Activated CD8-positive, alpha-beta memory T cell treated with anti-CD3 and anti-CD28 coated beads, Interleukin-2, amount 50 U/mL, for 4 hours (primary cell): ENCODE measurements around the gene TMEM18.

Experiments used
- DNase-seq: peaks from one replicate; pipeline ENCODE4 v3.0.0-alpha.2; 2020

Gene TMEM18

GRCh38 chr2:671787-672605 is 5.2 kb downstream of the TMEM18 start:
- DNase-seq = no peak

DNA sequence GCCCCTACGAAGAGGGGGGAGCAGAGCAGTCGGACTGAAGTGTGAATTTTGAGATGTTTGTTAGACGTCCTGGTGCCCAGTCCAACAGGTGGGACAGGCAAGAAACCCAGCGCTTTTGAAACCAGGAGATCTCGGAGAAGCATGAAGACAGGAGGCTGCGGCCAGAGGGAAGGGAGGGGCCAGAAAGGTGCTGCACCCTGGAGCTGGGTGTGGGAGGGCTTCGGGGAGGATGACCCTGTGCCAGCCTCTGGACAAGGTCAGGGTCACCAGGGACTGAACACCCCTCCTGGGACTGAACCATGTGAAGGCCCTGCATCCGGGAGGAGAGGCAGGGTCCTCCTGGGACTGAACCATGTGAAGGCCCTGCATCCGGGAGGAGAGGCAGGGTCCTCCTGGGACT is 6.1 kb downstream of the TMEM18 start:
- DNase-seq = no peak

DNA sequence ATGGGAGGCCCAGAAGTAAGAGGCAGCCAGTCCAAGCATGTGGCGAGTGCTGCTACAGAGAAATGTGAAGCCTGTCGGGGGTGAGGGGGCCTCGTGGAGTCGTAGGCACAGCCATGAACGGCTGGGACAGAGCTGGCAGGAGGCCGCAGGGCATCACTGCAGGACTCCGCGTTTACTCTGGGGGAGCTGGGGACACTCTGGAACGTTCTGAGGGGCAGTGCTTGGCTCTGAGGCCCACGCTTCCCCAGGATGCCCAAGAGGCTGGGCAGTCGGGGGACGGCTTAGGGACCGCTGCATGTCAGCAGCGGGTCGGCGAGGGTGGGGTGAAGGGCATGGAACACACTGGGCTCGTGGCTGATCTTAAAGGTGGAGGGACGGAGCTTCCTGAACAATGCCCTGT is 6.6 kb downstream of the TMEM18 start:
- no peak for DNase-seq

GRCh38 chr2:669323-669722 is 7.9 kb downstream of the TMEM18 start:
- no peak for DNase-seq

GRCh38 chr2:668000-668398 is 9.2 kb downstream of the TMEM18 start:
- no peak for DNase-seq

GRCh38 chr2:667332-667999 is 9.7 kb downstream of the TMEM18 start:
- DNase-seq = no peak

DNA sequence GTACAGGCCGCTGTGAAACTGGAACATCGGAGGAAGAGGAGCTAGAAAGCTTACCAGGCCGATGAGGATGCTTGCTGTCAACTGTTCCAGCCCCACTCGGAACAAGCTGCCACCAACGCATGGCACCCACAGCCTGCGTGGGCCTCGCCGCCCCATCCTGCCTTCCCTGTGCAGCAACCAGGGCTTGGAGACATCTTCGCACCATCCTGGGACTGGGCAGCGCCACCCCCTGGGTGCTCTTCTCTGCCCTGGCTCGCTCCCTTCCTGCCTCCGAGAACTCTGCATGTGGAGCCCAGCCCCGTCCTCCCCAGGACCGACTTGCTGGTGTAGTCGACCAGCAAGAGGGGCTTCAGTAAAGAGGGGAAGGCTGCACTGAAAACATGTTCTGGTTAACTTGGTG is 10.8 kb downstream of the TMEM18 start:
- no peak for DNase-seq

GRCh38 chr2:665340-666073 is 11.7 kb downstream of the TMEM18 start:
- no peak for DNase-seq

DNA sequence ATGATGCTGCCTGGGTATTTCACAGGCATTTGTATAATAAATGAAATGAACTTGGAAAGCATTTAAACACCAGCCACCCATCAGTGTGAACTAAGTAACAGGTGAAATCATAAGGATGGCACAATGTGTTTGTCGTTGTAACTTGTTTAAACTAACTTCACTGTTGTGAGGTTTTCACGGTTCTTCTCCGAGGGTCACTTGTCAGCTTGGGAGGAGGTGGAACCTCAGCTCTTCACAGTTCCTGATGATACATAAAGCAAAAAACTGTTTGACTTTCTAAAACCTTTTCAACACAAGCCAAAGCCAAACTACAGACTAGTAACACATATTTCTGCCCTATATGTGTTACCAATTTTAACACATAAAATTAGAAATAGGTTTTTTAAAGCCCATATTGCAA is 13.1 kb downstream of the TMEM18 start:
- DNase-seq = no peak

GRCh38 chr2:663221-663620 is 14.0 kb downstream of the TMEM18 start:
- DNase-seq = no peak

GRCh38 chr2:661360-661635 is 15.9 kb downstream of the TMEM18 start:
- no peak for DNase-seq

DNA sequence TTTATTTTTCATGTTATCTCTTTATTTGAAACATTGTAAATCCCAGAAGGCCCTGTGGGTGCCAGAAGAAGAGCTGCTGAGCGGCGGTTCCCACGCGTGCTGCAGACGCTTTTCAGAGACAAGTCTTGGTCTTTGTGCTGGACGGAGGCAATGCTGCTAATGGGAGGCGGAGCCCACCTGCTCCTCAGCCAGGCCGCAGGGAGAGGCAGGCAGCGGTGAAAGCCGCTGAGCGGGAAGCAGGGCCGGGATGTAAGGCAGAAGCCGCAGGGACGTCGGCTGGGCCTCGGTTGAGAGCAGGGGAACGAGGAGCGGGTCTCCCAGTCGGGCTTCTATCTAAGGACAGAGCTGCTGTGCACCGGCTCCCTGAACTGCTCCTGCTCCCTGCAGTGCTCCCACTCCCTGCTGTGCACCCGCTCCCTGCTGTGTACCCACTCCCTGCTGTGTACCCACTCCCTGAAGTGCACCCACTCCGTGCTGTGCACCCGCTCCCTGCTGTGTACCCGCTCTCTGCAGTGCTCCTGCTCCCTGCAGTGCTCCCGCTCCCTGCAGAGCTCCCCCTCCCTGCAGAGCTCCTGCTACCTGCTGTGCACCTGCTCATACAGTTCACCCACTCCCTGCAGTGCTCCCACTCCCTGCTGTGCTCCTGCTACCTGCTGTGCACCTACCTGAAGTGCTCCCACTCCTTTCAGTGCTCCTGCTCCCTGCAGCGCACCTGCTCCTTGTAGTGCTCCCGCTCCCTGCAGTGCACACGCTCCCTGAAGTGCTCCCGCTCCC is 16.4 kb downstream of the TMEM18 start:
- no peak for DNase-seq

DNA sequence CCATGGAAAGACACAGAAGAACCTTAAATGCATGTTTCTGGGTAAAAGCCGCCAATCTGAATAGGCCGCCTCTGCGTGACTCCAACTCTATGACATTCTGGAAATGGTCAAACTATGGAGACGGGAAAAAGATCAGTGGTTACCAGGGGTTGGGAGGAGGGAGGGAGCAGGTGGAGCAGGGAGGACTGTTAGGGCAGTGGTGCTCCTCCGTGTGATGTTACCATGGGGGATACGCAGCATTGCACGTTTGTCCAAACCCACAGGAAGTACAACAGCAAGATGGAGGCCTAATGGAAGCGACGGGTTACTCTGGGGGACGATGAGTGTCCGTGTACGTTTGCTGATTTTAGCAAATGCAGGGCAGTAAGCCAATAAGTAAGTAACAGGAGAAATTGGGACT is 17.2 kb downstream of the TMEM18 start:
- DNase-seq = no peak

DNA sequence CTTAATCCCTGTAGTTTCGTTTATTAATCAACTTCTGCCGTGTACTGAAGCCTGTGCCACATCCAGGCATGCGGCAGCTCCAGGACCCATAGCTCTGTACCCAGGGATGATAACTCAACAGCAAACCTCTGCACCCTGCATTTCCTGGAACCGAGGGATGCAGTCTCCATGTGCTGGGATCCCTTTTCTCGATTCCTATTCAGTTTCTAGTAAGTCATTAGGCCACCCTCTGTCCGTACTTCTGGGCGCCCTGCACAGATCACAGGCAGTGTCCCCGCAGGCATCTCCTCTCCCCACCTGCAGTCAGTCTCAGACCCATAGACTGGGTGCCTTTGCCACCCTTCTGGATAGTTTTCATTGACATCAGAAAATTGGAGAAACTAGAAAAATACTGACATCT is 18.8 kb downstream of the TMEM18 start:
- DNase-seq = no peak

DNA sequence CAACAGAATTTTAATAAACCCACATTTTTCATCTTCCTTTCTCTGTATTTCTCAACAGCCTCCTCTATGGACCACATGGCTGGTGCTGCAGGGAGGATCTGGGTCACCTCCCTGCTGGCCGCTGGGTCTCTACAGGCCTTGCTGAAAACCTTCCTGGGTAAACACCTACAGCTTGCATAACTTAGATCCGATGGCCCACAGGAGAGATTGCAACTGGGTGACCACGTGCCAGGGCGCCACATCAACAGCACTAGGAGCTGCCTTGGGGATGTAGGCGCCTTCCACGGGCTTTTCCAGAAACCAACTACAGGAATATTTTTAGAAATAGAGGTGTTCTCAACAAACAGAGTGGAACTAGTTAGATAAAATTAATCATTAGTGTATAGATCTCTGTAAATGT is 19.4 kb downstream of the TMEM18 start:
- DNase-seq = no peak

GRCh38 chr2:656676-657075 is 20.5 kb downstream of the TMEM18 start:
- DNase-seq = no peak

- no peak for DNase-seq
Observed at GRCh38 chr2:655626-656025, 21.6 kb downstream of the TMEM18 start.

- no peak for DNase-seq
Observed at GRCh38 chr2:654896-655295, 22.3 kb downstream of the TMEM18 start.

DNA sequence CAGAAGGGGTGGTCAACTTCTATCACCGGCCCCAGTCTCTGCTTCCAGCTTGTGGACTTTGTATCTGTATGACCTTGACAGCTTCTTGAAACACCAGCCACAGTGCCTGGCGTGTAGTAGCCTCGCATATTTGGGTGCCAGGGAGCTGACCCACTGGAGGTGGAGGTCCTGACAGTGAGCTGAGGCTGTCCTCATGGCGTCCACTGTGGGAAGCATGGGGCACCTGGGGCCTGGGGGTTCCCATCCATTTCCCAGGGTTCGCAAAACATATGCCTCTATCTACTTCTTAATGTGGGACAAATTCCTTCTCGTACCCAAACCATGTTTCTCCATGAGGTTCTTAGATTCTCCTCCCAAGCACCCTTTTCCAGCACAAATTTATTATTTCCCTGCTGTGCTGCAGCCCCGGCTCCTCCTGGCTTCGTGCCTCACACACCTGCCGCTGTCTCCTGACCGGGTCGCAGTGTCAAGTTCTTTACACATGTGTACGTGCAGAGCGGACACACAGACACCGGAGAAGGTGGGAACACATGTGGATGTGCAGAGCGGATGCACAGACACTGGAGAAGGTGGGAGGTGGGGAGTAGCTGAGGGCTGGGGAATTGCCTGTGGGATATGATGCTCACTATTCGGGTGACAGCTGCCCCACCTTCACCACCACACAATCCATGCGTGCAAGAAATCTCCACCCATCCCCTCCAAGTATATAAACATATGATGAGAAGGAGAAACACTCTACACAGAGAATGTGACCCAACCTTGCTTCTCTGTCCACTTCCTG is 23.4 kb downstream of the TMEM18 start:
- DNase-seq = no peak

DNA sequence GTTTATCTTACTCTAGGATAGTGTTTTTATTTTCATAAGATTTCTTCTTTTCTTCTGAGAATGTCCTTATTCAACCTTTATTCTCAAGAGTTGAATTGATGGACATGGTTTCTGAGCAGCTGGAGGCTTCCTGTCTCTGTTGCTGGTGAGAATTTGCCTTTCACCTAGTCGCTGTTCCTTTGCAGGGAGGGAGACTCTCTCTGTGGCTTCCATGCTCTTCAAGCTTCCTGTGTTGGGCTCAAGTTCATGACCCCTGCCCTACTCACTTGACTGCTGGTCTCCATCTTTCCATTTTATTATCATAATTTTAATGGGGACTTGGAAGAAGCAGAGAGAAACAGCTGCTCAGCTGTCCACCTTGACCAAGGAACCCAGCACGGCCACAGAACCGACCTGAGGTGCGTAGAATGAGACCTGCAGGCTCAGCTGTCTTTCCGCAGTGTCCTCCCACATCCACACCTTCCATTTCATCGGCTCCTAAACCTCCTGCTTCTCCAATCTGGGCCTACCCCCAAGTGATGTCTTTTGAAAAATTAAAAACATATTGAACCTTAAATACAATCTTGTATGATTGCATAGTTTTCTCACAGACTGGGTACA is 24.2 kb downstream of the TMEM18 start:
- no peak for DNase-seq

DNA sequence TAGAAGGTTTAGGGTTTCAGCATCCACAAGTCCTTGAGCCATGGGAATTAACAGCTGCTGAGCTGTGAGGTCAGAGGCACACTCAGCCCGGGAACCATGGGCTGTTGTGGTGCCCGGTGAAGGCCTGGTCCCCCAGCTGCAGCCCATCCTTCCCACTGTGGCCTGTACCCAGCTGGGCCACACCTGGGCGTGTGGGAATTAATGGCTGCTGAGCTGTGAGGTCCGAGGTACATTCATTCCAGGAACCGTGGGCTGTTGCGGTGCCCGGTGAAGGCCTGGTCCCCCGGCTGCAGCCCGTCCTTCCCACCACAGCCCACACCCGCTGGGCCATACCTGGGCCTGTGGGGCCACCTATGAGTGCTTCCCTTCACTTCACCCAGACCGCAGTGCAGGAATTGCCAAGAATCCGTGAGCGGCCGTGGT is 25.2 kb downstream of the TMEM18 start:
- DNase-seq = no peak
